Smooth muscle cell (in vitro differentiated cells): ENCODE measurements around the gene PLEKHO2. TPM values are rescaled to one million over a fixed set of nuclear protein-coding genes. Genes with fewer than 3 reads are reported as not detected.

Experiments used
- DNase-seq: peaks from one replicate; lab custom pipeline; 2025; ENCODE audit not compliant: unreplicated experiment; lab: John Stamatoyannopoulos, UW
- H2AFZ ChIP-seq: fragments of 200-600 bp; sonication (generic); 2 replicates; pipeline ENCODE4 v1.6.0; 2016; ENCODE audit warnings: antibody characterized with exemption, low read depth, mild to moderate bottlenecking
- H3F3A ChIP-seq: fragments of 200-600 bp; sonication (generic); 2 replicates; pipeline ENCODE4 v1.6.0; 2017; ENCODE audit warnings: antibody characterized with exemption, low read depth
- H3K27ac ChIP-seq: fragments of 200-600 bp; sonication (generic); 2 replicates; pipeline ENCODE4 v1.5.1; 2016; ENCODE audit warnings: low read depth, mild to moderate bottlenecking
- H3K27me3 ChIP-seq: fragments of 200-600 bp; sonication (generic); 2 replicates; pipeline ENCODE4 v1.6.1; 2016; ENCODE audit warnings: low read depth, mild to moderate bottlenecking
- H3K36me3 ChIP-seq: fragments of 200-600 bp; sonication (generic); 2 replicates; pipeline ENCODE4 v1.5.1; 2016; ENCODE audit warnings: low read depth
- H3K4me1 ChIP-seq: fragments of 200-600 bp; sonication (generic); 2 replicates; pipeline ENCODE4 v1.5.1; 2016; ENCODE audit warnings: low read depth
- H3K4me2 ChIP-seq: fragments of 200-600 bp; sonication (generic); 2 replicates; pipeline ENCODE4 v1.6.0; 2016; ENCODE audit warnings: mild to moderate bottlenecking
- H3K4me3 ChIP-seq: fragments of 200-600 bp; sonication (generic); 2 replicates; pipeline ENCODE4 v1.5.1; 2016; ENCODE audit warnings: mild to moderate bottlenecking
- H3K79me2 ChIP-seq: fragments of 200-600 bp; sonication (generic); 2 replicates; pipeline ENCODE4 v1.6.0; 2016; ENCODE audit warnings: low read depth, mild to moderate bottlenecking
- H3K9ac ChIP-seq: fragments of 200-600 bp; sonication (generic); 2 replicates; pipeline ENCODE4 v1.6.0; 2016; ENCODE audit warnings: low read depth
- H3K9me3 ChIP-seq: fragments of 200-600 bp; sonication (generic); replicated peaks from 2 replicates; pipeline ENCODE4 v1.5.1; 2016; ENCODE audit warnings: low read depth
- H4K20me1 ChIP-seq: fragments of 200-600 bp; sonication (generic); 2 replicates; pipeline ENCODE4 v1.6.0; 2016; ENCODE audit warnings: low read depth
- CTCF ChIP-seq: fragments of 200-600 bp; sonication (generic); IDR thresholded peaks from 2 replicates; pipeline ENCODE4 v1.5.1; 2017; ENCODE audit warnings: borderline replicate concordance, mild to moderate bottlenecking, antibody characterized with exemption; ENCODE audit not compliant: insufficient read depth, poor library complexity, severe bottlenecking
- WGBS: methylation state at CpG from one replicate; pipeline ENCODE4 v1.1.7; 2016; ENCODE audit warnings: low lambda C conversion rate; 5-methylcytosine and 5-hydroxymethylcytosine counted together
- polyA plus RNA-seq: library from polyadenylated mRNA; unstranded; fragments of >200 nt; fragmentation: Nextera tagmentation; extraction: Ambion mirVana; gene quantifications from 2 replicates; pipeline ENCODE4 v1.2.1, GENCODE V29; 2016
- total RNA-seq: library from RNA; depleted of rRNA; stranded (reverse); fragments of >200 nt; gene quantifications from 2 replicates; pipeline ENCODE4 v1.2.3, GENCODE V29; 2014

Gene PLEKHO2
- total and polyA plus RNA-seq, 2 experiments from 2014 or later, result 7.9 to 16.3 TPM

GRCh38 chr15:64864068-64864467, 22.4 kb downstream of the PLEKHO2 start:
- Histone ChIP-seq H3K27me3 (no peaks in the 10 kb centered on the region), H3K36me3 (no peaks in the 10 kb centered on the region), H3K9me3 (no peaks in the 10 kb centered on the region), H3K27ac (peak overlapping the region; percentile 12), H3K4me2 (no peak overlapping the region), H3K4me1 (peaks cover 7% of the 10 kb centered on the region), H3F3A (no peaks in the 10 kb centered on the region), H4K20me1 (no peaks in the 10 kb centered on the region), H3K9ac (no peak overlapping the region), H3K4me3 (no peak overlapping the region), H2AFZ (no peak overlapping the region), H3K79me2 (peaks cover 19% of the 10 kb centered on the region)
- DNase-seq, result no peak
- WGBS, result 62% methylated on average over 1 of the region's 1 CpG
- TF ChIP-seq CTCF, result no peak

- no peak for TF ChIP-seq CTCF
- H3K27me3 ChIP-seq, result no peaks in the 10 kb centered on the region
- DNase-seq, result no peak
- no peak overlapping the region for H3K4me2 ChIP-seq
- H3K9ac ChIP-seq, result no peak overlapping the region
- H3K27ac ChIP-seq, result peak overlapping the region; percentile 40
- peaks cover 7% of the 10 kb centered on the region for H3K4me1 ChIP-seq
- H3F3A ChIP-seq, result no peaks in the 10 kb centered on the region
- H3K79me2 ChIP-seq, result peaks cover 8% of the 10 kb centered on the region
- no peaks in the 10 kb centered on the region for H3K36me3 ChIP-seq
- no peaks in the 10 kb centered on the region for H4K20me1 ChIP-seq
- H3K4me3 ChIP-seq, result no peak overlapping the region
- H3K9me3 ChIP-seq, result no peaks in the 10 kb centered on the region
- 97% methylated on average over 12 of the region's 12 CpGs for WGBS
- no peak overlapping the region for H2AFZ ChIP-seq
Observed at GRCh38 chr15:64865126-64865997, 23.6 kb downstream of the PLEKHO2 start.

GRCh38 chr15:64865998-64866520, 24.3 kb downstream of the PLEKHO2 start:
- peaks cover 7% of the 10 kb centered on the region for H3K4me1 ChIP-seq

More at GRCh38 chr15:64865998-64866520, 24.3 kb downstream of the PLEKHO2 start:
- TF ChIP-seq CTCF, result no peak
- H3K4me2 ChIP-seq, result no peak overlapping the region
- no peaks in the 10 kb centered on the region for H4K20me1 ChIP-seq
- H3F3A ChIP-seq, result no peaks in the 10 kb centered on the region
- peak overlapping the region; percentile 40 for H3K27ac ChIP-seq
- 40% methylated on average over 6 of the region's 6 CpGs for WGBS
- DNase-seq, result no peak
- no peaks in the 10 kb centered on the region for H3K27me3 ChIP-seq
- H3K4me3 ChIP-seq, result no peak overlapping the region
- H3K9ac ChIP-seq, result no peak overlapping the region
- H3K79me2 ChIP-seq, result peaks cover 1% of the 10 kb centered on the region
- no peaks in the 10 kb centered on the region for H3K36me3 ChIP-seq
- H2AFZ ChIP-seq, result no peak overlapping the region
- no peaks in the 10 kb centered on the region for H3K9me3 ChIP-seq
